ENCODE data around the gene PRICKLE3. TPM values are rescaled to one million over a fixed set of nuclear protein-coding genes. Genes with fewer than 3 reads are reported as not detected.
"Not testable (repeated sequence)": the region's sequence is repeated elsewhere in the genome, so short reads cannot be mapped to it uniquely, and the experiment has no call there.

PRICKLE3 gene
- total RNA-seq, 1 donor from 2014 or later: 13.5 TPM

- Mint-ChIP-seq H3K27ac (no peak overlapping the region), H3K9me3 (peaks cover 27% of the 10 kb centered on the region), H3K27me3 (ENCODE audit: low read depth) (no peaks in the 10 kb centered on the region), H3K36me3 (peaks cover 16% of the 10 kb centered on the region), H3K4me3 (no peak overlapping the region), H3K4me1 (no peaks in the 10 kb centered on the region)
- DNase-seq (ENCODE audit: low spot score in 2 of 2, unreplicated experiment in 2 of 2): no peak
- TF ChIP-seq CTCF (IDR thresholded peaks at IDR 0.05; ENCODE audit: unreplicated experiment): no peak
Measured at GRCh38 chrX:49147936-49148335, 38.2 kb downstream of the PRICKLE3 start.

GRCh38 chrX:49147282-49147681, 38.9 kb downstream of the PRICKLE3 start:
- DNase-seq (ENCODE audit: low spot score in 2 of 2, unreplicated experiment in 2 of 2): no peak
- Mint-ChIP-seq H3K9me3 (peaks cover 29% of the 10 kb centered on the region), H3K36me3 (peaks cover 16% of the 10 kb centered on the region), H3K4me1 (no peaks in the 10 kb centered on the region), H3K4me3 (no peak overlapping the region), H3K27me3 (ENCODE audit: low read depth) (no peaks in the 10 kb centered on the region), H3K27ac (no peak overlapping the region)
- no peak for TF ChIP-seq CTCF (IDR thresholded peaks at IDR 0.05; ENCODE audit: unreplicated experiment)

DNA sequence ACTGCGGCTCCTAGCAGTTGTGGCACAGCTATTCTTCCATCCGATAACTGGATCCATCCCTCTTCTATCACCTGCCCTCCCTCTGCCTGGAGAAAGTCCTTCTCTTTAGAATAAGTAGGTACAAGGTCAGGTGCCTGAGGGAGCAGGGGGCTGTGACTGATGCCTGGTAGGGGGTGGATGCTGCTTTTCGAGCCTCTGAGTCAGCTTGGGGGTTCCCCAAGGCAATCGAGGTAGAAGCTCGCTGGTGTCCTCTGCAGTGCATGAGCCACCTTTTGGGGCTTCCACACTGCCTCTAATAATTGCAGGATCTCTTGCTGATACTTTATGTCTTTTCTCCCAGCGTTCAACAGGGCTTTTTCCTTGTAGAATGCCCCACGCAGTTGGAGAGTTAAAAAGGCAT, 43.0 kb downstream of the PRICKLE3 start:
- H3K9me3 Mint-ChIP-seq: peaks cover 41% of the 10 kb centered on the region
- not testable (repeated sequence) for H3K4me1 Mint-ChIP-seq; H3K27me3 Mint-ChIP-seq (ENCODE audit: low read depth); DNase-seq (ENCODE audit: low spot score in 2 of 2, unreplicated experiment in 2 of 2); H3K27ac Mint-ChIP-seq; H3K4me3 Mint-ChIP-seq
- peaks cover 34% of the 10 kb centered on the region for H3K36me3 Mint-ChIP-seq

DNA sequence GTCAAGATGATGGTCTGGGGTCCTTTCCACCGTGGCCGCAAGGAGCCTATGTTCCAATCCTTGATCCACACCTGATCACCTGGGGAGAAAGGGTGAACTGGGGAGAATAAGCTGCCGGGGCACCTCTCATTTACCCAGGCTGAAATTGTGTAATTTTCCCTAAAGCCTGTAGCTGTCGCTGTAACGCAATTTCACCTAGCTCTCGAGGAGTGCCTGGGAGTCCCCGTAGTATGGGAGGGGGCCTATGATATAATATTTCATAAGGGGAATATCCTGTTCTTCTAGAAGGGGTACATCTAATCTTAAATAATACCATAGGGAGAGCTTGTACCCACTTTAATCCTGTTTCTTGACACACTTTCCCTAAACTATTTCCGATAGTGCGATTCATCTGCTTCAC, 43.9 kb downstream of the PRICKLE3 start:
- not testable (repeated sequence) for H3K27ac Mint-ChIP-seq; H3K27me3 Mint-ChIP-seq (ENCODE audit: low read depth); H3K4me3 Mint-ChIP-seq; DNase-seq (ENCODE audit: low spot score in 2 of 2, unreplicated experiment in 2 of 2); H3K4me1 Mint-ChIP-seq
- H3K36me3 Mint-ChIP-seq: peaks cover 31% of the 10 kb centered on the region
- H3K9me3 Mint-ChIP-seq: peaks cover 38% of the 10 kb centered on the region

GRCh38 chrX:49139713-49140112, 46.5 kb downstream of the PRICKLE3 start:
- peaks cover 36% of the 10 kb centered on the region for H3K36me3 Mint-ChIP-seq
- no peak for DNase-seq (ENCODE audit: low spot score in 2 of 2, unreplicated experiment in 2 of 2)
- H3K27me3 Mint-ChIP-seq (ENCODE audit: low read depth): no peaks in the 10 kb centered on the region
- TF ChIP-seq CTCF (IDR thresholded peaks at IDR 0.05; ENCODE audit: unreplicated experiment): no peak
- H3K4me3 Mint-ChIP-seq: no peak overlapping the region
- peaks cover 43% of the 10 kb centered on the region for H3K9me3 Mint-ChIP-seq
- no peak overlapping the region for H3K27ac Mint-ChIP-seq
- no peaks in the 10 kb centered on the region for H3K4me1 Mint-ChIP-seq

DNA sequence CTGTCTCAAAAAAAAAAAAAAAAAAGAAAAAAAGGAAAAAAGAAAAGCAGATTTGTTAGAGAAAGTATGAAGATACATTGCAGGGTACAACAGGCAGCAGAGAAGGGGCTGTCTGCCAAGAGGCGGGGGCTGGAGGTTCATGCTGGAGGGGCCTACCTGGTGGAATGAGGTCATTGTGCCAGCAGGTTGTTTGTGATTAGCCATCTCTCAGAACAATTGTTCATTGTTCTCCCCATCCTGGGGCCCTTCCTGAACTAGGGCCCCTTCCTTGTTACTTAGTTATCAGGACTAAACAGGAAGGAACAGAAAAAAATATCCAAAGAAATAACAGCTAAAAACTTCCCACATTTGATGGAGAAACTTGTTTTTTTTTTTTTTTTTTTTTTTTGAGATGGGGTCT, 48.7 kb downstream of the PRICKLE3 start:
- no peak for TF ChIP-seq CTCF (IDR thresholded peaks at IDR 0.05; ENCODE audit: unreplicated experiment)
- Mint-ChIP-seq H3K27me3 (ENCODE audit: low read depth) (no peaks in the 10 kb centered on the region), H3K4me1 (no peaks in the 10 kb centered on the region), H3K9me3 (peaks cover 35% of the 10 kb centered on the region), H3K27ac (no peak overlapping the region), H3K36me3 (peaks cover 31% of the 10 kb centered on the region), H3K4me3 (no peak overlapping the region)
- DNase-seq (ENCODE audit: low spot score in 2 of 2, unreplicated experiment in 2 of 2): no peak

GRCh38 chrX:49133759-49134158, 52.4 kb downstream of the PRICKLE3 start:
- H3K4me3 Mint-ChIP-seq: no peak overlapping the region
- peaks cover 7% of the 10 kb centered on the region for H3K36me3 Mint-ChIP-seq
- H3K4me1 Mint-ChIP-seq: no peaks in the 10 kb centered on the region
- TF ChIP-seq CTCF (IDR thresholded peaks at IDR 0.05; ENCODE audit: unreplicated experiment): no peak
- H3K27ac Mint-ChIP-seq: no peak overlapping the region
- H3K27me3 Mint-ChIP-seq (ENCODE audit: low read depth): no peaks in the 10 kb centered on the region
- DNase-seq (ENCODE audit: low spot score in 2 of 2, unreplicated experiment in 2 of 2): no peak
- H3K9me3 Mint-ChIP-seq: peaks cover 9% of the 10 kb centered on the region

DNA sequence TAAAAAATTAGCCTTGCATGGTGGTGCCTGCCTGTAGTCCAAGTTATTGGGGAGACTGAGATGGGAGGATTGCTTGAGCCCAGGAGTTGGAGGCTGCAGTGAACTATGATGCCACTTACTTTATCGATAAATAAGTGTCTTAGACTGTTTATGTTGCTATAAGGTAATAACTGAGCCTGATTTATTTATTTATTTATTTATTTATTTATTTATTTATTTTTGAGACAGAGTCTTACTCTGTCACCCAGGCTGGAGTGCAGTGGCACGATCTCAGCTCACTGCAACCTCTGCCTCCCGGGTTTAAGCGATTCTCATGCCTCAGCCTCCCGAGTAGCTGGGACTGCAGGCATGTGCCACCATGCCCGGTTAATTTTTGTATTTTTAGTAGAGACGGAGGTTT, 53.9 kb downstream of the PRICKLE3 start:
- H3K4me3 Mint-ChIP-seq; H3K36me3 Mint-ChIP-seq; DNase-seq (ENCODE audit: low spot score in 2 of 2, unreplicated experiment in 2 of 2); H3K27me3 Mint-ChIP-seq (ENCODE audit: low read depth); H3K9me3 Mint-ChIP-seq; H3K27ac Mint-ChIP-seq; H3K4me1 Mint-ChIP-seq: not testable (repeated sequence)

All from mesothelial cell of epicardium (in vitro differentiated cells).